H1 (cell line): ENCODE measurements around the gene CISTR. TPM values are rescaled to one million over a fixed set of nuclear protein-coding genes. Genes with fewer than 3 reads are reported as not detected.
A peak's percentile ranks its signal among the peaks of the same experiment; 100 is the strongest.

Source experiments
- ASH2L ChIP-seq: fragments of 200-600, 300-600 bp; sonication (generic); IDR thresholded peaks from one replicate; pipeline ENCODE4 v1.7.1; 2017; ENCODE audit warnings: low read length
- CHD2 ChIP-seq: IDR thresholded peaks from 2 replicates; pipeline ENCODE4 v1.6.1; 2012; ENCODE audit warnings: low read length, improper control_type of control experiment
- CREB1 ChIP-seq: IDR thresholded peaks from 2 replicates; pipeline ENCODE4 v1.6.1; 2012; ENCODE audit warnings: inconsistent platforms
- JUND ChIP-seq: IDR thresholded peaks from 2 replicates; pipeline ENCODE4 v1.6.1; 2011; ENCODE audit warnings: mild to moderate bottlenecking, improper control_type of control experiment, low read length
- NRF1 ChIP-seq: IDR thresholded peaks from 2 replicates; pipeline ENCODE4 v1.6.1; 2011; ENCODE audit warnings: mild to moderate bottlenecking, low read depth, low read length, improper control_type of control experiment
- POLR2AphosphoS5 ChIP-seq: IDR thresholded peaks from 2 replicates; pipeline ENCODE4 v1.6.1; 2011; ENCODE audit warnings: low read depth, low read length
- SIN3A ChIP-seq, 2 experiments: IDR thresholded peaks in 1 of 2; conservative IDR thresholded peaks in 1 of 2; 2 replicates each; pipeline ENCODE4 v1.6.1; 2011 to 2012; ENCODE audit warnings: low read length in 2 of 2, improper control_type of control experiment in 1 of 2, low read depth in 1 of 2, mild to moderate bottlenecking in 1 of 2
- SP2 ChIP-seq: IDR thresholded peaks from 2 replicates; pipeline ENCODE4 v1.6.1; 2012; ENCODE audit warnings: mild to moderate bottlenecking, low read length, inconsistent platforms
- polyA plus RNA-seq, 7 experiments: library from polyadenylated mRNA; depleted of rRNA in 3 of 7; stranded (reverse) in 5 of 7; unstranded in 2 of 7; fragments of >200 nt in 5 of 7; fragments of 200-250 nt in 2 of 7; gene quantifications; 1 replicate in 5 of 7; 2 replicates in 1 of 7; 4 replicates in 1 of 7; pipeline versions ENCODE4 v1.2.1 to v1.2.3, GENCODE V29; 2011 to 2013; ENCODE audit warnings: missing spikeins in 2 of 7, mixed read lengths in 2 of 7
- total RNA-seq: library from RNA; stranded (reverse); fragmentation: NEBNext Ultra II Directional; extraction: Animal tissue kit (Norgen Biotek cat#: 25700); gene quantifications from 2 replicates; pipeline ENCODE4 v1.2.1, GENCODE V29; 2021
- TF ChIP-seq, protein P1 (sequence below), 3 experiments: IDR thresholded peaks; 1 replicate in 2 of 3; 2 replicates in 1 of 3; pipeline versions ENCODE4 v1.5.1 to v1.6.1; 2011; ENCODE audit warnings: low read length in 3 of 3, mild to moderate bottlenecking in 3 of 3, inconsistent platforms in 2 of 3, low read depth in 1 of 3, moderate library complexity in 1 of 3; ENCODE audit not compliant: insufficient read depth in 1 of 3; ENCODE audit errors: control extremely low read depth in 1 of 3
- TF ChIP-seq, protein P2 (sequence below): IDR thresholded peaks from 2 replicates; pipeline ENCODE4 v1.6.1; 2012; ENCODE audit warnings: low read length, inconsistent platforms

Gene CISTR
- total and polyA plus RNA-seq, 2 of the 8 experiments (the other 6 are each of a cell fraction or from before 2014, with no cell fraction given) = not detected

DNA sequence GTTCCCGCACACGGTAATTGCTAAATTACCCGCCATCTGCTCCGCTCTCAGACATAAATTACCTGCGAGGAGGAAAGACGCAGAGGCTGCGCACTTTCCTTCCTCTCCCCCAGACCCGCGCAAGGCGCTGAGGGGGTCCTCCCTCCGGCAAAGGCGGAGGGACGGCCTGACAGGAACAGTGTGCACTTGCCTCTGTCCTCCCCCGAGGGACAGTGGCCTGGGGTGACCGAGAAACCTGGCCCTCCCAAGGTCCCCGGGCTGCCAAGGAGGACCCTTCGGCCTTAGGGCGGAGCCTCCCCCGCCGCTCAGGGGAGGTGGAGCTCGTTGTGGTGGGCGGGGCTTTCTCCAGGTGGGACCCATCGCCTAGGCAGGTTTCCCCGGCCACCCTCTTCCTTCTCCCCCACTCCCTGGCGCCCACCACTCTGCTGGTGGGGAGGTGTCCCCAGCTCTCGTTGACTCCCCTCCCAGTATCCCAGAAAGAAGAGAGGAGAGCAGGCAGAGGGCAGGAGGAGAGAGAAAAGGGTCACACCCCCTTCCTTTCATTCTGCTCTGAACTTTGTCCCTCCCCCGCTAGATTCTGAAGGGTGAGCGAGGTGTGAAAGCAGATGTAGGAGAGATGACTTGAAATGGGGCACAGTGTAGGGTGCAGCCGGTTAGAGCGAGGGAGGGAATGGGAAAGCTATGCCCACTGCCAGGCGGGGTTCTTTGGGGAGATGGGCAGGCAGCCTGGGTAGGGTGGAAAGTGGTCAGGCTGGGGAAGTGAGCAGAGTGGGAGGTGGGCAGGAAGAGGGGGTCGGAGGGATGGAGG is 13.2 kb downstream of the CISTR start (continued):
- TF ChIP-seq, protein P1, sequence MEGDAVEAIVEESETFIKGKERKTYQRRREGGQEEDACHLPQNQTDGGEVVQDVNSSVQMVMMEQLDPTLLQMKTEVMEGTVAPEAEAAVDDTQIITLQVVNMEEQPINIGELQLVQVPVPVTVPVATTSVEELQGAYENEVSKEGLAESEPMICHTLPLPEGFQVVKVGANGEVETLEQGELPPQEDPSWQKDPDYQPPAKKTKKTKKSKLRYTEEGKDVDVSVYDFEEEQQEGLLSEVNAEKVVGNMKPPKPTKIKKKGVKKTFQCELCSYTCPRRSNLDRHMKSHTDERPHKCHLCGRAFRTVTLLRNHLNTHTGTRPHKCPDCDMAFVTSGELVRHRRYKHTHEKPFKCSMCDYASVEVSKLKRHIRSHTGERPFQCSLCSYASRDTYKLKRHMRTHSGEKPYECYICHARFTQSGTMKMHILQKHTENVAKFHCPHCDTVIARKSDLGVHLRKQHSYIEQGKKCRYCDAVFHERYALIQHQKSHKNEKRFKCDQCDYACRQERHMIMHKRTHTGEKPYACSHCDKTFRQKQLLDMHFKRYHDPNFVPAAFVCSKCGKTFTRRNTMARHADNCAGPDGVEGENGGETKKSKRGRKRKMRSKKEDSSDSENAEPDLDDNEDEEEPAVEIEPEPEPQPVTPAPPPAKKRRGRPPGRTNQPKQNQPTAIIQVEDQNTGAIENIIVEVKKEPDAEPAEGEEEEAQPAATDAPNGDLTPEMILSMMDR (IDR thresholded peaks at IDR 0.05; ENCODE audit: control extremely low read depth in 1 of 3, insufficient read depth in 1 of 3, low read depth in 1 of 3, low read length in 3 of 3) = no peak
- TF ChIP-seq ASH2L (peak; percentile 40), SIN3A (conservative IDR thresholded peaks at IDR 0.05 in 1 of 2, IDR thresholded peaks at IDR 0.05 in 1 of 2; ENCODE audit: low read depth in 1 of 2, low read length in 2 of 2) (0 out of 4 replicates have a peak, but pooled peaks of 1 of the 2 experiments have one; percentile 9), SP2 (no peak), NRF1 (no peak), POLR2AphosphoS5 (no peak), CREB1 (no peak), JUND (no peak), CHD2 (no peak)
- TF ChIP-seq, protein P2, sequence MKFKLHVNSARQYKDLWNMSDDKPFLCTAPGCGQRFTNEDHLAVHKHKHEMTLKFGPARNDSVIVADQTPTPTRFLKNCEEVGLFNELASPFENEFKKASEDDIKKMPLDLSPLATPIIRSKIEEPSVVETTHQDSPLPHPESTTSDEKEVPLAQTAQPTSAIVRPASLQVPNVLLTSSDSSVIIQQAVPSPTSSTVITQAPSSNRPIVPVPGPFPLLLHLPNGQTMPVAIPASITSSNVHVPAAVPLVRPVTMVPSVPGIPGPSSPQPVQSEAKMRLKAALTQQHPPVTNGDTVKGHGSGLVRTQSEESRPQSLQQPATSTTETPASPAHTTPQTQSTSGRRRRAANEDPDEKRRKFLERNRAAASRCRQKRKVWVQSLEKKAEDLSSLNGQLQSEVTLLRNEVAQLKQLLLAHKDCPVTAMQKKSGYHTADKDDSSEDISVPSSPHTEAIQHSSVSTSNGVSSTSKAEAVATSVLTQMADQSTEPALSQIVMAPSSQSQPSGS = no peak
